ENCODE data around the gene KLHL10. TPM values are rescaled to one million over a fixed set of nuclear protein-coding genes. Genes with fewer than 3 reads are reported as not detected.

The KLHL10 gene
- total and polyA plus RNA-seq, 9 of the 15 experiments (the other 6 are each of a cell fraction or from before 2014, with no cell fraction given), result 0.06 to 0.56 (median 0.12) TPM; not detected in 5

- ChIA-PET CTCF (ENCODE audit: low intra/inter-chr PET ratio) (interaction anchor here (0.6 kb wide), 1 partner anchor 156 kb away, joined by 4 read pairs; no protein-coding TSS in a partner anchor), POLR2A (no interaction called here)
- no peak overlapping the region for H3K27ac ChIP-seq (ENCODE audit: extremely low read depth, low read depth, low read length)
- no peaks in the 10 kb centered on the region for H4K20me1 ChIP-seq (replicated peaks; ENCODE audit: control insufficient read depth, insufficient read depth, low read length)
- 83% methylated on average over 4 of the region's 6 CpGs for WGBS (ENCODE audit: insufficient coverage, low coverage, missing lambda C conversion rate)
- TF ChIP-seq SFPQ (IDR thresholded peaks at IDR 0.05; ENCODE audit: low read depth, low read length) (no peak), ZBTB43 (CRISPR knock-in tag; IDR thresholded peaks at IDR 0.05) (no peak), TRIM25 (IDR thresholded peaks at IDR 0.05; ENCODE audit: borderline replicate concordance) (no peak), CTCF (IDR thresholded peaks at IDR 0.05 in 2 of 3, conservative IDR thresholded peaks at IDR 0.05 in 1 of 3; ENCODE audit: insufficient read depth in 2 of 3, low read depth in 1 of 3, low read length in 3 of 3) (peak in 1 of 3 experiments; percentile 50; a peak in 1 of 6 replicates), PTBP1 (IDR thresholded peaks at IDR 0.05; ENCODE audit: low read depth, low read length) (no peak), ZNF41 (CRISPR knock-in tag; conservative IDR thresholded peaks at IDR 0.05) (no peak), DPF2 (IDR thresholded peaks at IDR 0.05) (no peak)
- H3K4me1 ChIP-seq (replicated peaks in 1 of 2; ENCODE audit: control insufficient read depth in 2 of 2, insufficient read depth in 2 of 2, low read length in 2 of 2), result no peaks in the 10 kb centered on the region
- H3K79me2 ChIP-seq (ENCODE audit: control insufficient read depth, insufficient read depth, low read length), result no peaks in the 10 kb centered on the region
- no peak overlapping the region for H3K9ac ChIP-seq (ENCODE audit: insufficient read depth in 1 of 2, low read depth in 2 of 2, low read length in 2 of 2)
- ATAC-seq (no peak), DNase-seq (ENCODE audit: extremely low read depth in 1 of 4, low spot score in 3 of 4) (no peak), FAIRE-seq (no peak)
- peaks cover 95% of the 10 kb centered on the region; the same call in 2 of the 3 replicates for H3K36me3 ChIP-seq (ENCODE audit: control insufficient read depth, insufficient read depth, low read length)
- no peaks in the 10 kb centered on the region for H3K9me1 ChIP-seq (ENCODE audit: control insufficient read depth, insufficient read depth, low read length)
- in situ Hi-C loops (cut with MboI), result loop anchor here (5.0 kb wide), 1 partner anchor 159 kb away; no protein-coding TSS in a partner anchor
- no peaks in the 10 kb centered on the region for H3K9me3 ChIP-seq (replicated peaks; ENCODE audit: control insufficient read depth, insufficient read depth, low read depth, low read length)
- H3K4me3 ChIP-seq, result no peak overlapping the region
- BruUV-seq (replicated peaks), result no TSS peak
- H3K4me2 ChIP-seq (ENCODE audit: insufficient read depth, low read length), result no peak overlapping the region
- H3K27me3 ChIP-seq (ENCODE audit: control insufficient read depth in 2 of 2, insufficient read depth in 2 of 2, low read length in 2 of 2), result no peaks in the 10 kb centered on the region
- intact Hi-C loops (cut with micrococcal nuclease), result no loop called here
- H2AFZ ChIP-seq (ENCODE audit: low read depth, low read length), result no peak overlapping the region
These were observed 59.1 kb downstream of the KLHL10 start for GRCh38 chr17:41896726-41897125.

Measured in K562 (cell line).